RPMI8226 (cell line): ENCODE measurements around the gene ZFP36L1.
A peak's percentile ranks its signal among the peaks of the same experiment; 100 is the strongest.

ENCODE experiments used
- DNase-seq: peaks from one replicate; pipeline ENCODE4 v3.0.0-alpha.2; 2015

ZFP36L1 gene, protein sequence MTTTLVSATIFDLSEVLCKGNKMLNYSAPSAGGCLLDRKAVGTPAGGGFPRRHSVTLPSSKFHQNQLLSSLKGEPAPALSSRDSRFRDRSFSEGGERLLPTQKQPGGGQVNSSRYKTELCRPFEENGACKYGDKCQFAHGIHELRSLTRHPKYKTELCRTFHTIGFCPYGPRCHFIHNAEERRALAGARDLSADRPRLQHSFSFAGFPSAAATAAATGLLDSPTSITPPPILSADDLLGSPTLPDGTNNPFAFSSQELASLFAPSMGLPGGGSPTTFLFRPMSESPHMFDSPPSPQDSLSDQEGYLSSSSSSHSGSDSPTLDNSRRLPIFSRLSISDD

GRCh38 chr14:68792979-68793733, at the start of gene ZFP36L1:
Gene ZFP36L1, minus strand, starts transcription at chr14:68793067. Its CDS starts 129 bp downstream, at chr14:68792938.
- DNase-seq, result peak; percentile 85

DNA sequence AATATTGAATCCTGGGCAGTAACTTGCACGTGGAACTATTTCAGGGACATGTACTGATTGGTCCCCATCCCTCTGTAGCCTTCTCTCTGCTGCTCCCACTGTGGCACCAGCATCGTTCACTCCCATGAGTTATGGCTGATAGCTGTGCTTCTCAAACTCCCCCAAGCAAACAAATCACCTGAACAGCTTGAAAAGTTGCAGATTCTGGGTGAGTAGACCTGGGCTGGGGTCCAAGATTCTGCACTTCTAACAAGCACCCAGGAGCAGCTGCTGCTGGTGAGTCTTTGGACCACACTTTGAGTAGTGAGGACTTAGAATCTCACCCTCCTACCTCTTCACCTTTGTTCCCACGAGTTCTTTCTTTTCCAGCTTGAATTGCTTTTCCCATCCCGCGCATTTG, 49.4 kb upstream of the ZFP36L1 start:
- no peak for DNase-seq

GRCh38 chr14:68841016-68841809, 48.3 kb upstream of the ZFP36L1 start:
- DNase-seq, result no peak

DNA sequence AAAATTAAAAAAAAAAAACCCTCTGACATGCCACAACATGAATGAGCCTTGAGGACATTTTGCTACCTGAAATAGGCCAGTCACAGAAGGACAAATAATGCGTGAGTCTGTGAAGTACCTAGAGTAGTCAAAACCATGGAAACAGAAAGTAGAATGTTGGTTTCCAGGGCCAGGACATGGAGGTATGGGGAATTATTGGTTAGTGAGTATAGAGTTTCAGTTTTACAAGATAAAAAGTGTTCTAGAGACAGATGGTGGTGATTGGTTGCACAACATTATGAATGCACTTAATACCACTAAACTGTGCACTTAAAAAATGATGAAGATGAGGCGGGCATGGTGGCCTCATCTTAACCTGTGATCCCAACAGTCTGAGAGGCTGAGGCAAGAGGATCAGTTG, 47.6 kb upstream of the ZFP36L1 start:
- no peak for DNase-seq

- DNase-seq, result no peak
Measured at GRCh38 chr14:68836082-68836481, 43.2 kb upstream of the ZFP36L1 start.

GRCh38 chr14:68834816-68835215, 41.9 kb upstream of the ZFP36L1 start:
- no peak for DNase-seq

DNA sequence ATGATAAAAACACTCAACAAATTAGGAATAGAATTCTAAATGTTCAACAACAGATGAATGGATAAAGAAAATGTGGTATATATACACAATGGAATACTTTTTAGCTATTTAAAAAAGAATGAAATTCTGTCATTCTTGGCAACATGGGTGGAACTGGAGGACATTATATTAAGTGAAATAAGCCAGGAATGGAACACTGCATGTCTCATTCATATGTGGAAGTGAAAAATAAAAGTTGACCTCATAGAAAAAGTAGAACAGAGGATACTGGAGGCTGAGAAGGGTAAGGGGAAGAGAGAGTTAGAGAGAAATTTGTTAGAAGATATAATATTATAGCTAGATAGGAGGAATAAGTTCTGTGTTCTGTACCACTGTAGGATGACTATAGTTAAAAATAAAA, 35.8 kb upstream of the ZFP36L1 start:
- DNase-seq, result no peak

GRCh38 chr14:68825729-68826128, 32.9 kb upstream of the ZFP36L1 start:
- DNase-seq, result no peak

DNA sequence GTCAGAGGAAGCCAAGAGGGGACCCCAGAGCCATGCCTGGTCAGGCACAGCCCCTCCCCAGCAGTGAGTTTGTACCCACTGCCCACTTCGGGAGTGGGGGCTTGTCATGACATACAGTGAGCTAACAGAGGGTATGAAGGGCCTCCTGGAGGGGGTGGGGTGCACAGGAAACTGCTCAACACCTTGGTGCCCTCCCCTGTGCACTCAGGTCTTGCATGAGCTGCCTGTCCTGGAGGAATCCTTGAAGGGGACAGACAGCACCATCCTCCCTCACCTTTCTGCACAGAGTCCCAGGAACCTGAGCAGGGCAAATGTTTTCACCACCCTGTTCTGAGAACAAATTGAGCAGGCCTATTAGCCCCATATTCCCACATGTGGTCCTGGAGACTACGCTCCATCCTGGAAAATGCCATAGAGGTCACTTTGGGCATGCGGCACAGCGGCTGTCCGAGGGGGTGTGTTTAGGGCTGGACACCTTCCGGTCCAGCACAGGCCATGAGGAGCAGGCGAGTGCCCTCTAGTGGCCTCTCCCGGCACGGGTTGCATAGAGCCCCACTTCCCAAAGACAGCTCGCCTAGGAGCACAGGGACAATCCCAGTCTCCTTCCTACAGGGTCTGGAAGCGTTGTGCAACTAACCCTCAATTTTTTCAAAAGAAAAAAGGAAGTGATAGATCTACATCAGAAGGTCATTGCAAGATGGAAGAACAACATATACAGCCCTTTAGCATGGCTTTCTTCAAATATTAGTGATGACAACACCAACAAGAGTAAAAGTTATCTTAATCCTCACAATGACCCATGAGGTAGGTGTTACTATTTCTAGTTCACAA, 31.9 kb upstream of the ZFP36L1 start:
- peak; percentile 58 for DNase-seq

DNA sequence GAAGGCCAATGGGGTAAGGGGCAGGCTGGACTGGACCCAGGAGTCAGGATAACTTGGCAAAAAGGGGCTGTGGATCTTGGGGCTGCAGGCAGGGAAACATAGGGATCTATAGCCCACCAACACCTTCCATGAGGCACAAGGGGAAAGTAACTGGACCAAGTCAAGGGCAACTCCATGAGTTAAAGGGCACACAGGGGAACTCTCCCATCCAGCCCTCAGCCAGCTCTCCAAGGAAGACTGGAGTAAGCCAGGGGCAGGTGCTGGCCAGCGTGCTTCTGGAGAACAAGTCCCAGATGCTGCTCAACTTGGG, 31.3 kb upstream of the ZFP36L1 start:
- DNase-seq, result no peak

DNA sequence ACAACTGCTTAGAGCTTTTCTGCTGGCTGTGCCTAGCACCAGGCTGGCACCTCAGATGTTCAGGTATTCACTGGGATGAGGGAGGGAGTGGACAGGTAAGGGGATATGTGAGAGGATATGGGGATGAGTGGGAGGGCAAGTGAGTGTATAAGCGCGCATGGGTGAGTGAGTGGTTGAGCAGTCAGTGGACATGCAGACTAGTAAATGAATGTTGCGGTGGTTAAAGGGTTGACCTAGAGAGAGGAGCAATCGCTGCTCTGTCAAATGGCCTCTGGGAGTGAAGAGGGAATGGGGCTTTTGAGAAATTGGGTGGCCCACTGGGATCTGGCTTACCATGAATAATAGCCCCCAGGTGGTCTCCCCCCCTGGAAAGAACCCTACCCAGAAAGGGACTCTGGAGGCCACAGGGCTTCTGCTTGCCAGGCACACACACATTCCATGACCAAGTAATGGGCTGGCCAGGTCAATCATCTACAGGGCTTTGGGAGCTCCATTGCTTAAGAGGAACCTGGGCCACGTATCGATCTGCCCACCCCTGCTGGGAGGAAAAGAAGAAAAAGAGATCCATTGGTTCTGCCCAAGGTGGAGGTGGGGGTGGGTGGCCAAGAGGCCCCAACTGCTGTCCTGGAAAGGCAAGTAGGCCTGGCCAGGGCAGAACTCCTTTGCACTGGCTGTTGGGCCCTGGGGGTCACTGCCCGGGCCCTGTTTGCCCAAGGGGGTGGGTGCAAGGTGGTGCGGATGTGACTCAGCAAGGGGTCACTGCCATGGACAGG, 30.8 kb upstream of the ZFP36L1 start:
- no peak for DNase-seq

GRCh38 chr14:68822926-68823325, 30.1 kb upstream of the ZFP36L1 start:
- DNase-seq, result no peak

GRCh38 chr14:68822132-68822651, 29.3 kb upstream of the ZFP36L1 start:
- DNase-seq, result no peak

GRCh38 chr14:68820999-68821683, 28.3 kb upstream of the ZFP36L1 start:
- no peak for DNase-seq

- no peak for DNase-seq
Measured at GRCh38 chr14:68820536-68820935, 27.7 kb upstream of the ZFP36L1 start.

DNA sequence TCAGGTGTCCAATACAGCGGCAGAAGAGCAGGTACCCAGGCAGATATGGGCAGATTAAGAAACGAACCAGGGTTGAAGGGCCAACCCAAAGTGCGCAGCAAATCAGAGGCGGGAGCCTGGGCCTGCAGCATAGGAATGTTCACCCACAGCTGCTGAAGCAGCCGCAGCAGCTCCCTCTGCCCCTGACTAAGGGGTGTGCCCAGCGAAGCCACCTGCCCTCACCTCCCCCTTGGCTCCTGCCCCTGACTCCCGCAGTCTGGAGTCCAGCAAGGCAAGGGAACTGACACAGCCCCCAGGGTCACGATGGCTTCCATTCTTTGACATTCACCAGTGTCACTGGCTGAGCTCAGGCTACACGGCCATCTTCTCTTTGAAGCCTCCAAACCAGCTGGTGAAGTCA, 27.3 kb upstream of the ZFP36L1 start:
- no peak for DNase-seq

DNA sequence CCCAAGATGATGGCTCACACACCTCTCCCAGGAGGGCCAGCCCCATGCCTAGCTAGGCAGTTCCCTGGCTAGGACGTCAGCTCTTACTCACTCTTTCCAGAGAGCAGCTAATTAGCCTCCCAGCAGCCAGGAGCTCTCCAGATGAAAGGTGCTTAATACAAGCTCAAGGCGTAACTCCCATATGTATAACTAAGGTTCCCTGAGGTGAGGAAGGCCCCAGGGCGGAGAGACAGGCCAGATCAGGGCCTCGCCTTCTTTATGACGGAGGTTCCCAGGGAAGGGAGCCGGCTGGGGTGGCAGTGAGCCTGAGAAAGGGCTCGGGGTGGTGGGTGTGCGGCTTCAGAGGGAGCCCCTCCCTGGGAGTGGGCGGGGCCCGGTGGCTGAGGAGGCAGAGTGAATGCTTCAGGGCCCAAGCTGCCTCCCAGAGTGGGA, 26.4 kb upstream of the ZFP36L1 start:
- DNase-seq, result no peak

GRCh38 chr14:68817506-68818212, 24.8 kb upstream of the ZFP36L1 start:
- no peak for DNase-seq

DNA sequence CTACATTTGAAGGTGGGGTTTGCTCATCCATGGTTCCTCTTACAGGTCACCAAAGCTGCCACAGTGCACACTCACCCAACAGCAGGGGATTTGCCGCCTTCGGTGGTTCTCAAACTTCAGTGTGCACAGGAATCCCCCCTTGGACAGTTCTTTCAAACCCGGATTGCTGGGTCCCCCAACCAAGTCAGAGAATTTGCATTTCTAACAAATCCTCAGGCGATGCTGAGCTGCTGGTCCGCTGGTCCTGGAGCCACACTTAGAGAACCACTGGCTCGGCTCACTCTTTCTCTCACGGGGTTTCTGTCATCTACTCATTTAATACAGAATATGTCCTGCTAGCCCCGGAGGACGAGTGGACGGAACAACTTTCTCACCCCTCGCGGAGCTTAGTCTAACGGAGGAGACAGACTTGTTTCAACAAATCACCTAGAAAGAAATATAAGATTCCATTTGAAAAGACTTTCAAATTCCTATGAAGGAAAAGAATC, 24.1 kb upstream of the ZFP36L1 start:
- DNase-seq, result no peak
